GM21786 (cell line): ENCODE measurements around the gene NDUFAF5.
"Not testable (repeated sequence)": the region's sequence is repeated elsewhere in the genome, so short reads cannot be mapped to it uniquely, and the experiment has no call there.

ENCODE experiments used
- ATAC-seq: cut with Tn5 transposase; IDR thresholded peaks from one replicate; pipeline ENCODE4 v1.9.1; 2021; ENCODE audit not compliant: unreplicated experiment

NDUFAF5 gene

GRCh38 chr20:13784893-13785715 lies at the start of gene NDUFAF5, which contains the start of gene ESF1:
TSS of gene NDUFAF5 (plus strand) at chr20:13785028. CDS start at chr20:13785069, 41 bp downstream.
TSS of gene ESF1 (minus strand) at chr20:13784919. CDS start at chr20:13783140, 1,779 bp downstream.
- ATAC-seq, result peak; percentile 94

DNA sequence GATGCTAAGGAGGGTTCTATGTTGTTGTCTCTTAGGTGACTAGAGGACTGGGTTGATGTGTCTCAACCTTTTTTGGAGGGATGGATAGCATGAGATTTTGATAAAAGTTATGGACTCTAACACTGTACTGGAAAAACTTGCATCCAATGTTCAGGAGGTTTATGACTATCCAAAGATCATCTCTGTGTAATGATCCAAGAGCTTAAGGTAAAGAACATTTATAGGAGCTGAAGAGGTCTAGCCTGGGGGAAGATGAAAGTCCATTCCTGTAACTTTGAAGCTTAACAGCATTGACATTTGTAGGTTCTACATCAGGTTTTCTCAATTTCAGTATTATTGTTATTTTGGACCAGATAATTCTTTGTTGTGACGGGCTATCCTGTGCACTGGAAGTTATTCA lies 49.0 kb upstream of the NDUFAF5 start:
- ATAC-seq, result no peak

DNA sequence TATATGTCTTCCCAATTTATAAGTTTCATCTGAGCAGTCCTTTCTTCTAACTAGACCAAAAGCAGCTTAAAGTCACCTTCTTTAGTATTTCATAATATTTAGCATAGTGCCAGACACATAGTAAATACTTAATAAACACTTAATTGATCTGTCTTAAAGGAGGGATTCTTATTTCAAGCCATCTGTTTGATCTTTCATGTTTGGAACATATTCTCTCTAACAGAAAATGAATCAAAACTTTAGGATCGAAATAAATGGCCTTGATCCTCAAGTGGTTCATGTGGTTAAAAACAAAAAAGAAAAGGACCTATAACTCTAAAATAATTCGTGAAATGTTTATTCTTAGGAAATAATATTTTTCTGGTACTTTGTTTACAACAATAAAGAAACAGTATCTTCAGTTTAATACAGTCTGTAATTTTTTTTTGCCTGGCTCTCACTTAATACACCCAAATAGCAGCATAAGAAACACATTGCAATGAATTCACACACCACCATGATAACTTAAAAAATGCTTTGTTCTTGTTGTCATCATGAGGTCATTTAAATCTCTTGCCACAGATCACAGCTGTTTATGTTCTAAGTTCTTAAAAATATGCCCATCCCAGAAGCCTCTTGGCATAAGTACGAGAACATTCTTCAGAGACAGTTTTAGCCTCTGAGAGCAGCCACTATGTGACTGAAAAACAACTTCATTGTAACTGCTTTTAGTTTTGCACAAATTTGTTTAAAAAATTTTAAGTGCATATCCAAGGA lies 48.2 kb upstream of the NDUFAF5 start:
- no peak for ATAC-seq

DNA sequence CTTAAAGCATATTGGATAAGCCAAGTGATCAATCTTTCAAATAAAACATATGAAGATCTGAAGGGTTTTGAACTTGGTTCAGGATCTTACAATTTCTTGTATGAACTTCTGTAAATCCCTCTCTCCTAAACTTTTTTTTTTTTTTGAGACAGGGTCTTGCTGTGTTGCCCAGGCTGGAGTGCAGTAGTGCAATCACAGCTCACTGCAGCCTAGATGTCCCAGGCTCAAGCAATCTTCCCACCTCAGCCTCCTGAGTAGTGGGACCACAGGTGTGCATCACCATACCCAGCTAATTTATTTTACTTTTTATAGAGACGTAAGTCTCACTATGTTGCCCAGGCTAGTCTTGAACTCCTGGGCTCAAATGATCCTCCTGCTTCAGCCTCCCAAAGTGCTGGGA lies 46.6 kb upstream of the NDUFAF5 start:
- not testable (repeated sequence) for ATAC-seq

DNA sequence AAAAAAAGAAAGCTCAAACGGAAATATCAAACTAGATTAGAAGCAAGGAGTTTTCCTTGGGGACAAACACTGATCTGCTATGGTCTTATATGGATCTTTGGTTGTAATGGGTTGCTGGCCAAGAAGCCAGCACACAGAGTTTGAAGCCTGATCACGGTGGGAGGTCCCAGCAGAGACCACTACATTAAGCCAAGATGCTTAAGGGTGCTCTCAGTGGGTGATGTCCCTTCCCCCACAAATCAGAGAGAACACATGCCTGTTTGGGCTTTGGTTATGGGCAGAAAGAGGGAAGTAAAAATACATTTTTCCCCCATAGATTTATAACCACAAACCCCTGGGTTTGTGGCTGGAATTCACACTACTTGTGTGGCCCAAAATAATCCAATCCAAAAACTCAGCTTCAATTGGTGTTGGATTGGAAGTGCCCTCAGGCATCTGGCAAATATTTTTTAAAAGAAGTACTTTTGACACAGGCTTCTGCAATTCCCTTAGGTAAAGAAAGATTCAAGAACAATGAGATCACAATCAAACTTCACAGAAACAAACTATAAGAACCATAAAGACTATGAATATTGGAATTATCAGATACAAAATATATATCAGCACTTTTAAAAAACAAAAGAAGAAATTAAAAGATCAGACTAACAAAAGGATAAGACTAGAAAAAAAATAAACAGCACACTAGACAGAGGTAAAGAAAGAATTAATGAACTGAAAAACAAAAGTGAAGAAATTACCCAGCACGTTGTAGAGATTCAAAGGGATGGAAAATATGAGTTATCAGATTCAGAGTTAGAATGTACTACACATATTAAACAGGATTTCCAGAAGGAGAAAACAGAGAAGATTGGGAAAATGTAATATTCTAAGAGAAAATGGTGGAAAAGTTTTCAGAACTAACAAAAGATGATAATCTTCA lies 44.8 kb upstream of the NDUFAF5 start:
- ATAC-seq, result no peak

- ATAC-seq, result no peak
Observed at GRCh38 chr20:13741879-13742278, 42.9 kb upstream of the NDUFAF5 start.

DNA sequence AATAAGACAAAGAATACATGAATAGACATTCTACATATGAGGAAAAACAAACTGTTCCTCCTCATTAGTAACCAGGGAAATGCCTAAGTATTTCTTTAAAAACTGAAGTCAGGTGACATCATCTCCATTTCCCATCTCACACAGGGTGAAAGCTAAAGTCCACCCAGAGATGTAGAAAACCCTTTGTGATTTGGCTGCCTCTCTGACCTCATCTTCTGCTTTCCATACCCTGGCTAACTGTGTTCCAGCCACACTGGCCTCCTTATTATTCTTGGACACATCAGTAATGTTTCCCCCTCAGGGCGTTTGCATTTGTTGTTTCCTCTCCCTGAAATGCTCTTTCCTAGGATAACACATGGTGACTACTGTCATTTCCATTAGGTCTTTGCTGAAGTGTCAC lies 40.5 kb upstream of the NDUFAF5 start:
- ATAC-seq, result no peak

DNA sequence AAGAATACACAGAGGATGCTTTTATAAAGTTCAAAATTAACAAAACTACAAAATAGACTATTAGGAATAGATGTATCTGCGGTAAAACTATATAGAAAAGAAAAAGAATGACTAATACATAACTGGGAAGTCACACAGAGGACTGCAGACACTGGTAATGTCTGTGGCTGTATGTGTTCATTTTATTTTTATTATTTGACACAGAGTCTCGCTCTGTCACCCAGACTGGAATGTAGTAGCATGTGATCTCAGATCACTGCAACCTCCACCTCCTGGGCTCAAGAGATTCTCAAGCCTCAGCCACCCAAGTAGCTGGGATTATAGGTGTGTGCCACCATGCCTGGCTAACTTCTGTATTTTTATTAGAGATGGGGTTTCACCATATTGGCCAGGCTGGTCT lies 39.0 kb upstream of the NDUFAF5 start:
- ATAC-seq, result no peak

DNA sequence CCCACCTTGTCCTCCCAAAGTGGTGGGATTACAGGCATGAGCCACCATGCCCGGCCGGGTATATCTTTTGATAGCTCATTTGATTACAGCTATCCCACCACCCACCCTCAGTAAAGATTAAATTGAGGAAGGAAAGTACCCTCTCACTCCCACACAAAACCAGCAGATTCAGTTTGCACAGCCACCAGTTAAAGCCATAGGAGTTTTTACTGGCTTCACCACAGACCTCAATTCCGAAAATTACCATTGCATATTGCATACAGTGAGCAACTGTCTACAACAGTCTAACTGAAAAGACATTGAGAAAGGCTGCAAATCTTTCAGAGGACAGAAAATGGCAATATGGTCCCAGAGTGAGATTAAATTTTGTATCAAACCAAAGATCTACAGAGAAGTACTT lies 35.0 kb upstream of the NDUFAF5 start:
- no peak for ATAC-seq

DNA sequence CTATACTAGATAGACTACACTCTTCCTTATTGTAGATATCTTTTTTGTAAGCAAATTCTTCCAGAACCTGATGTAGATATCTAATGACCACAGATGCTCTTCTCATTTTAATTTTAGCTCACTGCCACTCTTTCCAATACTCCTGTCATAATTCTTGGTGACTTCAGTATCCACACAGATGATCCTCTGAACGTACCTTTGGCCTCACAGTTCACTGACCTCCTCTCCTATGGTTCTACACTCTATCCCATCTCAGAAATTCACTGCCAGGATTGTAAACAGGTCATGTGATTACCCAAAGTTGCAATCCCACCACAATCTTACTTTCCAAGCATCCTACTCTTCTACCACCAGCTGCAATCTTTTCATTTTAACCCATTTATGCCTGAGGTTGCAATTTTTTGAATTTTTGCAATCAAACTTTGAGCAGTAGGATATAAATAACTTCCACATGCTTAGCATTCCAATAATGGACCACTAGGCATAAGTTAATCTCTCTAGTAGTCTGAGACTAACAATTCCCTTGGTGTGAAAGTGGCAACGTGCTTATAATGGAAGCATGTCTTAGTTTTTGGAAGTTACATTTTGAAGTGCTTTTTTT lies 31.3 kb upstream of the NDUFAF5 start:
- no peak for ATAC-seq

- ATAC-seq, result no peak
Observed at GRCh38 chr20:13755809-13756208, 29.0 kb upstream of the NDUFAF5 start.

GRCh38 chr20:13756551-13756950 lies 28.3 kb upstream of the NDUFAF5 start:
- no peak for ATAC-seq

DNA sequence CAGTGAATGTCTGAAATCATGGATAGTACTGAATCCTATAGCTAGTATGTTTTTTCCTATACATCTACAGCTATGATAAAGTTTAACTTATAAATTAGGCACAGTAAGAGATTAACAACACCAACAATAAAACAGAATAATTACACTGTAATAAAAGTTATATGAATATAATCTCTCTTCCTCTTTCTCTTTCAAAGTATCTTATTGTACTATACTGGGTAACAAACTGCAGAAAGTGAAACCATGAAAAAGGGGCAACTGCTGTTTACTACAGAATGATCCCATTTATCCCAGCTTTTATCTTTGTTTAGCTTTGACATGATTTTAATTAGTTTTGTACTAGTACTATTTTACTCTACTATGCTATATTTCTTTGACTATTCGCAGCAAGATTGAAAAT lies 25.9 kb upstream of the NDUFAF5 start:
- ATAC-seq, result no peak

- not testable (repeated sequence) for ATAC-seq
Observed at GRCh38 chr20:13760451-13760946, 24.3 kb upstream of the NDUFAF5 start.

GRCh38 chr20:13765299-13765698 lies 19.5 kb upstream of the NDUFAF5 start:
- ATAC-seq, result no peak

GRCh38 chr20:13765868-13766416 lies 18.9 kb upstream of the NDUFAF5 start:
- ATAC-seq, result no peak

GRCh38 chr20:13770141-13770540 lies 14.7 kb upstream of the NDUFAF5 start:
- ATAC-seq, result no peak

- ATAC-seq, result no peak
Observed at GRCh38 chr20:13771853-13772453, 12.9 kb upstream of the NDUFAF5 start.

GRCh38 chr20:13772529-13772928 lies 12.3 kb upstream of the NDUFAF5 start:
- ATAC-seq, result no peak

GRCh38 chr20:13775867-13776266 lies 9.0 kb upstream of the NDUFAF5 start:
- ATAC-seq, result no peak
